SK-N-SH (cell line): Measurements from ENCODE around the gene MTF2. TPM values are rescaled to one million over a fixed set of nuclear protein-coding genes. Genes with fewer than 3 reads are reported as not detected.

Experiments
- CHD2 ChIP-seq: fragments of 150-350 bp; IDR thresholded peaks from 2 replicates; pipeline ENCODE4 v1.6.1; 2018; ENCODE audit warnings: low read length; ENCODE audit not compliant: partially characterized antibody
- ELF1 ChIP-seq: IDR thresholded peaks from 2 replicates; pipeline ENCODE4 v1.4.0; 2012
- EP300 ChIP-seq, 2 experiments: IDR thresholded peaks; 2 replicates each; pipeline versions ENCODE4 v1.4.0 to v1.6.1; 2012; ENCODE audit warnings: borderline replicate concordance in 1 of 2, low read depth in 1 of 2, low read length in 1 of 2
- FOSL2 ChIP-seq: IDR thresholded peaks from 2 replicates; pipeline ENCODE4 v1.4.0; 2012; ENCODE audit warnings: low read depth, mild to moderate bottlenecking, moderate library complexity, borderline replicate concordance
- FOXJ3 ChIP-seq: sonication (generic); formaldehyde crosslinking; IDR thresholded peaks from 2 replicates; pipeline ENCODE4 v1.5.1; 2020; ENCODE audit warnings: mild to moderate bottlenecking, missing genetic modification reagents
- FOXM1 ChIP-seq: IDR thresholded peaks from 2 replicates; pipeline ENCODE4 v1.4.0; 2012; ENCODE audit warnings: low read depth, mild to moderate bottlenecking
- GABPA ChIP-seq: IDR thresholded peaks from 2 replicates; pipeline ENCODE4 v1.4.0; 2012; ENCODE audit warnings: low read depth, mild to moderate bottlenecking
- MEF2A ChIP-seq: IDR thresholded peaks from 2 replicates; pipeline ENCODE4 v1.4.0; 2012; ENCODE audit warnings: low read depth, borderline replicate concordance
- MXI1 ChIP-seq: IDR thresholded peaks from 2 replicates; pipeline ENCODE4 v1.6.1; 2012; ENCODE audit warnings: mild to moderate bottlenecking, low read depth, low read length, improper control_type of control experiment
- NFIC ChIP-seq: IDR thresholded peaks from 2 replicates; pipeline ENCODE4 v1.4.0; 2012; ENCODE audit warnings: borderline replicate concordance
- NRF1 ChIP-seq: IDR thresholded peaks from 2 replicates; pipeline ENCODE4 v1.6.1; 2012; ENCODE audit warnings: low read depth, mild to moderate bottlenecking, low read length
- RAD21 ChIP-seq: IDR thresholded peaks from 2 replicates; pipeline ENCODE4 v1.6.1; 2012; ENCODE audit warnings: mild to moderate bottlenecking, low read length
- RCOR1 ChIP-seq: fragments of 150-350 bp; IDR thresholded peaks from 2 replicates; pipeline ENCODE4 v1.6.1; 2017; ENCODE audit warnings: antibody characterized with exemption, low read length
- RXRA ChIP-seq: IDR thresholded peaks from 2 replicates; pipeline ENCODE4 v1.4.0; 2012; ENCODE audit warnings: low read depth, mild to moderate bottlenecking, borderline replicate concordance
- SIN3A ChIP-seq: IDR thresholded peaks from 2 replicates; pipeline ENCODE4 v1.6.1; 2012; ENCODE audit warnings: low read depth, mild to moderate bottlenecking, low read length, moderate library complexity, borderline replicate concordance
- SMC3 ChIP-seq: IDR thresholded peaks from 2 replicates; pipeline ENCODE4 v1.6.1; 2012; ENCODE audit warnings: low read depth, low read length, improper control_type of control experiment
- TAF1 ChIP-seq: IDR thresholded peaks from 2 replicates; pipeline ENCODE4 v1.6.1; 2012; ENCODE audit warnings: low read depth, mild to moderate bottlenecking, low read length, moderate library complexity, borderline replicate concordance
- TCF12 ChIP-seq: IDR thresholded peaks from 2 replicates; pipeline ENCODE4 v1.4.0; 2012
- TEAD4 ChIP-seq: IDR thresholded peaks from 2 replicates; pipeline ENCODE4 v1.4.0; 2012; ENCODE audit warnings: mild to moderate bottlenecking, borderline replicate concordance; ENCODE audit not compliant: insufficient read depth
- YY1 ChIP-seq: IDR thresholded peaks from 2 replicates; pipeline ENCODE4 v1.4.0; 2012; ENCODE audit warnings: low read depth, mild to moderate bottlenecking
- polyA plus RNA-seq, 3 experiments: library from polyadenylated mRNA; depleted of rRNA; stranded (reverse); fragments of >200 nt; gene quantifications; 2 replicates each; pipeline ENCODE4 v1.2.3, GENCODE V29; 2012
- TF ChIP-seq, protein P1 (sequence below): IDR thresholded peaks from 2 replicates; pipeline ENCODE4 v1.4.0; 2012; ENCODE audit warnings: low read depth, borderline replicate concordance
- TF ChIP-seq, protein P2 (sequence below): IDR thresholded peaks from 2 replicates; pipeline ENCODE4; 2012
- TF ChIP-seq, protein P3 (sequence below): fragments of 150-350 bp; IDR thresholded peaks from 2 replicates; pipeline ENCODE4 v1.6.1; 2017; ENCODE audit warnings: antibody characterized with exemption, low read length, low read depth, borderline replicate concordance
- TF ChIP-seq, protein P4 (sequence below): fragments of 150-350 bp; IDR thresholded peaks from 2 replicates; pipeline ENCODE4 v1.6.1; 2016; ENCODE audit warnings: mild to moderate bottlenecking, low read depth, low read length
- TF ChIP-seq, protein P5 (sequence below): IDR thresholded peaks from 2 replicates; pipeline ENCODE4 v1.4.0; 2012; ENCODE audit warnings: low read depth, borderline replicate concordance
- TF ChIP-seq, protein P6 (sequence below): IDR thresholded peaks from 2 replicates; pipeline ENCODE4 v1.4.0; 2012; ENCODE audit warnings: low read depth

The MTF2 gene
- polyA plus RNA-seq, 1 of the 3 experiments (the other 2 are of a cell fraction), result 11.9 TPM

DNA sequence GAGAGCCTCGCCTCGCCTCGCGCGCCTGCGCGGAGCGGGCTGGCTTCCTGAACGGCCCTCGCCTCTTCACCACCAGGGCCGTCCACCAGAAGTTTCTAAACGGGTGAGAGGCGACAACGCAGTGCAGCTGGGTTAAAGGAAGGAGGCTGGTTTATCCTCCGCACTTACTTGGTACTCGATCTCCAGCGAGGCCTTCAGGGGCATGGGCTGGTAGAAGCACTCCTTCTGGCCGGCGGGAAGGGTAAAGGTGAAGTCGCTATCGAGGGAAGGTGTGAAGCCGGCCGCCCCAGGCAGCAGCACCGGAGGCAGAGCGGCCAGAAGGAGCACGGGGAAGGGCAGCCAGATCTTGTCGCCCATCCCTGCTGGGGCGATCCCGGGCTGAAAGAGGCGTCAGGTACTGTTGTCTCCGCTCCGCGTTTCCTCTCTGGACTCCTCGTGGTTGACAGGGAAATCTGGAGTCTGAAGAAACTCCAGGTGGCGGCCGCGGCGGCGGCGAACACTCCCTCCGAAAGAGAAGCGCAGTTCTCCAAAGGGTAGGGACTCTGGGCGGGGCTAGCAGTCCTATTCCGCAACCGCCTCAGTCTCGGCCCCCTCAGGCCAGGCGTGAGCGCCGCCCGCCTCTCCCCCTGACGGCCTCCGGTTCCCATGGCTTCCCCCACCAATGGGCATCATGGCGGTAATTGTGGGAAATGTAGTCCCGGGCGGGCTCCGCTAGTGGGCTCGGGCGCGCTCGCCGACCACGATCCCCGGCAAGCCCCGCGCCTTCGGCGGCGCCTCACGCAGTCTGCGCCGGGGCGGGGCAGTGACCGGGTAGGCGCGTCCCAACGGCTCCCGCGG, 101.0 kb downstream of the MTF2 start, which contains the start of gene TMED5 (continued):
- peak; percentile 54; the same call in 1 of the 2 replicates for TF ChIP-seq GABPA
- 0 out of 2 replicates have a peak, but pooled peaks have one; percentile 10 for TF ChIP-seq NFIC
- TF ChIP-seq, protein P1, sequence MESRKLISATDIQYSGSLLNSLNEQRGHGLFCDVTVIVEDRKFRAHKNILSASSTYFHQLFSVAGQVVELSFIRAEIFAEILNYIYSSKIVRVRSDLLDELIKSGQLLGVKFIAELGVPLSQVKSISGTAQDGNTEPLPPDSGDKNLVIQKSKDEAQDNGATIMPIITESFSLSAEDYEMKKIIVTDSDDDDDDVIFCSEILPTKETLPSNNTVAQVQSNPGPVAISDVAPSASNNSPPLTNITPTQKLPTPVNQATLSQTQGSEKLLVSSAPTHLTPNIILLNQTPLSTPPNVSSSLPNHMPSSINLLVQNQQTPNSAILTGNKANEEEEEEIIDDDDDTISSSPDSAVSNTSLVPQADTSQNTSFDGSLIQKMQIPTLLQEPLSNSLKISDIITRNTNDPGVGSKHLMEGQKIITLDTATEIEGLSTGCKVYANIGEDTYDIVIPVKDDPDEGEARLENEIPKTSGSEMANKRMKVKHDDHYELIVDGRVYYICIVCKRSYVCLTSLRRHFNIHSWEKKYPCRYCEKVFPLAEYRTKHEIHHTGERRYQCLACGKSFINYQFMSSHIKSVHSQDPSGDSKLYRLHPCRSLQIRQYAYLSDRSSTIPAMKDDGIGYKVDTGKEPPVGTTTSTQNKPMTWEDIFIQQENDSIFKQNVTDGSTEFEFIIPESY, result no peak
- TF ChIP-seq CHD2, result peak; percentile 85
- no peak for TF ChIP-seq FOXJ3 (CRISPR knock-in tag)
- peak; percentile 53 for TF ChIP-seq ELF1
- no peak for TF ChIP-seq RXRA
- no peak for TF ChIP-seq MXI1
- TF ChIP-seq, protein P2, sequence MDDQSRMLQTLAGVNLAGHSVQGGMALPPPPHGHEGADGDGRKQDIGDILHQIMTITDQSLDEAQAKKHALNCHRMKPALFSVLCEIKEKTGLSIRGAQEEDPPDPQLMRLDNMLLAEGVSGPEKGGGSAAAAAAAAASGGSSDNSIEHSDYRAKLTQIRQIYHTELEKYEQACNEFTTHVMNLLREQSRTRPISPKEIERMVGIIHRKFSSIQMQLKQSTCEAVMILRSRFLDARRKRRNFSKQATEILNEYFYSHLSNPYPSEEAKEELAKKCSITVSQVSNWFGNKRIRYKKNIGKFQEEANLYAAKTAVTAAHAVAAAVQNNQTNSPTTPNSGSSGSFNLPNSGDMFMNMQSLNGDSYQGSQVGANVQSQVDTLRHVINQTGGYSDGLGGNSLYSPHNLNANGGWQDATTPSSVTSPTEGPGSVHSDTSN, result no peak
- no peak for TF ChIP-seq TEAD4
- peak; percentile 48; the same call in 1 of the 2 replicates for TF ChIP-seq FOXM1
- peak; percentile 8; the same call in 1 of the 2 replicates for TF ChIP-seq RCOR1
- TF ChIP-seq, protein P3, sequence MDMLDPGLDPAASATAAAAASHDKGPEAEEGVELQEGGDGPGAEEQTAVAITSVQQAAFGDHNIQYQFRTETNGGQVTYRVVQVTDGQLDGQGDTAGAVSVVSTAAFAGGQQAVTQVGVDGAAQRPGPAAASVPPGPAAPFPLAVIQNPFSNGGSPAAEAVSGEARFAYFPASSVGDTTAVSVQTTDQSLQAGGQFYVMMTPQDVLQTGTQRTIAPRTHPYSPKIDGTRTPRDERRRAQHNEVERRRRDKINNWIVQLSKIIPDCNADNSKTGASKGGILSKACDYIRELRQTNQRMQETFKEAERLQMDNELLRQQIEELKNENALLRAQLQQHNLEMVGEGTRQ, result no peak
- TF ChIP-seq SIN3A, result no peak; the same call in 1 of the 2 replicates
- TF ChIP-seq MEF2A, result no peak
- TF ChIP-seq YY1, result no peak; the same call in 1 of the 2 replicates
- no peak for TF ChIP-seq SMC3
- TF ChIP-seq NRF1, result peak; percentile 87
- TF ChIP-seq, protein P4, sequence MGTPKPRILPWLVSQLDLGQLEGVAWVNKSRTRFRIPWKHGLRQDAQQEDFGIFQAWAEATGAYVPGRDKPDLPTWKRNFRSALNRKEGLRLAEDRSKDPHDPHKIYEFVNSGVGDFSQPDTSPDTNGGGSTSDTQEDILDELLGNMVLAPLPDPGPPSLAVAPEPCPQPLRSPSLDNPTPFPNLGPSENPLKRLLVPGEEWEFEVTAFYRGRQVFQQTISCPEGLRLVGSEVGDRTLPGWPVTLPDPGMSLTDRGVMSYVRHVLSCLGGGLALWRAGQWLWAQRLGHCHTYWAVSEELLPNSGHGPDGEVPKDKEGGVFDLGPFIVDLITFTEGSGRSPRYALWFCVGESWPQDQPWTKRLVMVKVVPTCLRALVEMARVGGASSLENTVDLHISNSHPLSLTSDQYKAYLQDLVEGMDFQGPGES, result no peak
- TF ChIP-seq EP300 (IDR thresholded peaks at IDR 0.05; ENCODE audit: borderline replicate concordance in 1 of 2, low read depth in 1 of 2, low read length in 1 of 2), result no peak; a peak in 1 of 4 replicates
- TF ChIP-seq, protein P5, sequence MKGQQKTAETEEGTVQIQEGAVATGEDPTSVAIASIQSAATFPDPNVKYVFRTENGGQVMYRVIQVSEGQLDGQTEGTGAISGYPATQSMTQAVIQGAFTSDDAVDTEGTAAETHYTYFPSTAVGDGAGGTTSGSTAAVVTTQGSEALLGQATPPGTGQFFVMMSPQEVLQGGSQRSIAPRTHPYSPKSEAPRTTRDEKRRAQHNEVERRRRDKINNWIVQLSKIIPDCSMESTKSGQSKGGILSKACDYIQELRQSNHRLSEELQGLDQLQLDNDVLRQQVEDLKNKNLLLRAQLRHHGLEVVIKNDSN, result peak; percentile 49
- TF ChIP-seq, protein P6, sequence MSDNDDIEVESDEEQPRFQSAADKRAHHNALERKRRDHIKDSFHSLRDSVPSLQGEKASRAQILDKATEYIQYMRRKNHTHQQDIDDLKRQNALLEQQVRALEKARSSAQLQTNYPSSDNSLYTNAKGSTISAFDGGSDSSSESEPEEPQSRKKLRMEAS, result peak; percentile 78
- TF ChIP-seq RAD21, result no peak
- TF ChIP-seq TCF12, result peak; percentile 8; the same call in 1 of the 2 replicates
- TF ChIP-seq TAF1, result peak; percentile 50; the same call in 1 of the 2 replicates
- TF ChIP-seq FOSL2, result peak; percentile 2; the same call in 1 of the 2 replicates
